Measurements from ENCODE around the gene SORCS3. TPM values are rescaled to one million over a fixed set of nuclear protein-coding genes. Genes with fewer than 3 reads are reported as not detected.

The SORCS3 gene
- total RNA-seq, 3 donors from 2014 or later = 0.60 TPM; not detected in 2

DNA sequence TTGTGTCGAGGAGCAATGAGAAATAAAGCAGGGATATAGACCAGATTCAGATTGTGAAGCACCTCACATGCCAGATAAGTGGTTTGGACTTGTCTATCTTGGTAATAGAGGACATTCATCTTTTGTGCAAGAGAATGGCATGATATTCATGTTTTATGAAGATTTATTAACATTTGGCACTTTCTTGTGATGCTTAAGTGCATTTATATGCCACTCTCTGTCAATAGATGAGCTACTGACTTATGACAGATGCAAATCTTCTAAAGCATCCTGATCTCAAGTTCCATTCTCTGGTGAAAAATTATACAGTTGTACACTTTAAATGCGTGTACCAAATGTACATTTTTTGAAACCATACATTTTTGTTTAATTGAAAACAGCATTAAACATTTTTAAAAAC, 415.3 kb downstream of the SORCS3 start:
- intact Hi-C loops (cut with DNase I, micrococcal nuclease) = no loop called here
- Histone ChIP-seq H3K4me1 (ENCODE audit: low read depth) (no peaks in the 10 kb centered on the region), H3K9me3 (peaks cover 6% of the 10 kb centered on the region), H3K36me3 (ENCODE audit: low read depth) (no peaks in the 10 kb centered on the region), H3K4me3 (no peak overlapping the region)
- TF ChIP-seq, protein P1, sequence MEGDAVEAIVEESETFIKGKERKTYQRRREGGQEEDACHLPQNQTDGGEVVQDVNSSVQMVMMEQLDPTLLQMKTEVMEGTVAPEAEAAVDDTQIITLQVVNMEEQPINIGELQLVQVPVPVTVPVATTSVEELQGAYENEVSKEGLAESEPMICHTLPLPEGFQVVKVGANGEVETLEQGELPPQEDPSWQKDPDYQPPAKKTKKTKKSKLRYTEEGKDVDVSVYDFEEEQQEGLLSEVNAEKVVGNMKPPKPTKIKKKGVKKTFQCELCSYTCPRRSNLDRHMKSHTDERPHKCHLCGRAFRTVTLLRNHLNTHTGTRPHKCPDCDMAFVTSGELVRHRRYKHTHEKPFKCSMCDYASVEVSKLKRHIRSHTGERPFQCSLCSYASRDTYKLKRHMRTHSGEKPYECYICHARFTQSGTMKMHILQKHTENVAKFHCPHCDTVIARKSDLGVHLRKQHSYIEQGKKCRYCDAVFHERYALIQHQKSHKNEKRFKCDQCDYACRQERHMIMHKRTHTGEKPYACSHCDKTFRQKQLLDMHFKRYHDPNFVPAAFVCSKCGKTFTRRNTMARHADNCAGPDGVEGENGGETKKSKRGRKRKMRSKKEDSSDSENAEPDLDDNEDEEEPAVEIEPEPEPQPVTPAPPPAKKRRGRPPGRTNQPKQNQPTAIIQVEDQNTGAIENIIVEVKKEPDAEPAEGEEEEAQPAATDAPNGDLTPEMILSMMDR (IDR thresholded peaks at IDR 0.05) = no peak
- ATAC-seq (no peak), DNase-seq (no peak)

DNA sequence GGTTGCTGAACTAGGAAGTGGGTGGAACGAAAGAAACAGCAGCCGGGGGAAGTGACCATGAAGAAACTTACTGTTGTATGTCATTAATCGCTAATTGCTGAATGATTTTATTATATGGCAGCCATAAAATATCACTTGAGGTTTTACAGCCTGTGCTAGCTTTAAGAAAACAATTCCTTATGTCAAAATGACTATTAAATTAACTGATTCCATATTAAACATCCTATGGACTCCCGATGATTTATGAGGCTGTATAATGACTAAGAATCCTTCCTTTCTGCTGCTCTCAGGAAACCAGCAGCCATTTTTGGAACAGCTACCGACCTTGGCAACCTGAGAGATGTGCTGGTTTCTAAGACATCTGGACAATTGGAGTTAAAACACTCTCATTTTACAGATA, 421.9 kb downstream of the SORCS3 start:
- intact Hi-C loops (cut with DNase I, micrococcal nuclease) = no loop called here
- TF ChIP-seq, protein P1 (IDR thresholded peaks at IDR 0.05) = no peak
- Histone ChIP-seq H3K4me1 (ENCODE audit: low read depth) (no peaks in the 10 kb centered on the region), H3K36me3 (ENCODE audit: low read depth) (no peaks in the 10 kb centered on the region), H3K9me3 (no peaks in the 10 kb centered on the region), H3K4me3 (no peak overlapping the region)
- ATAC-seq = no peak
- no peak for DNase-seq

DNA sequence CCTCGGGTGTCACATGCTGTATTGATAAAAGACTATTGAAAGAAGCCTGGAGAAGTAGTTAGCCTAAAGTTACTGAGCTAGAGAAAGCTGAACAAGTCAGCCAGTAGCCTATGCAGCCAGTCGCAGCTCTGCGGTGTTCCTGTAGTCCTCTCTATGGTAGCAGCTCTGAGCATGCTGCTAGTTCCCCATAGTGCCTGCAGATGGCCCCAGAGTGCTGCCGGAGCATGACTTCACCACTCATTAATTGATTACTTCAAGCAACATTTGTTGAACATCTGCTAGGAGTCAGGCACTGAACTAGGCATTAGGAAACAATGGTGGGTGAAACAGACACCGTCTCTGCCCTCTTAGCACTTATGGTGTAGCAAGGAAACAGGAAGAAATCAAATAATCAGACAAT, 422.7 kb downstream of the SORCS3 start:
- H3K36me3 ChIP-seq (ENCODE audit: low read depth) = no peaks in the 10 kb centered on the region
- TF ChIP-seq, protein P1 (IDR thresholded peaks at IDR 0.05) = peak; percentile 35
- H3K4me1 ChIP-seq (ENCODE audit: low read depth) = no peaks in the 10 kb centered on the region
- no peaks in the 10 kb centered on the region for H3K9me3 ChIP-seq
- intact Hi-C loops (cut with DNase I, micrococcal nuclease) = no loop called here
- ATAC-seq (peak; percentile 76), DNase-seq (peak in 2 of 3 donors; percentile 48 to 59)
- no peak overlapping the region for H3K4me3 ChIP-seq

DNA sequence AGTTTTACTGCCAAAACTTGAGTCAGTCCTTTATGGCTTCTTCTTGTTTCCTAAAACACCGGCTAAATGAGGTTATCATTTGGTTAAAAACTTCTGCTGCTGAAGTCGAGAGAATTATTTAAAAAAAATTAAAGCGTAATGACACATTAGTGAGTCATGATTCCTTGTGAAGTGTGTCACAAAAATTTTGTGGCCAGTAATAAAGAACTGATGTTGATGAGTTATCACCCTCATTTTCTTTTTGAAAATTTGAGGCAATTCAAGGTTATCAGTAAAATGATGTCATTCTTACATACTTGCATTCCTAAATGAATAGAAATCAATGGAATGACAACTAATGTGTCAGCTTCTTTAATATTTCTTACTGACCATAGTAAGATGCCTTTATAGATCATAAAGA, 427.4 kb downstream of the SORCS3 start:
- ATAC-seq = no peak
- TF ChIP-seq, protein P1 (IDR thresholded peaks at IDR 0.05) = no peak
- intact Hi-C loops (cut with DNase I, micrococcal nuclease) = no loop called here

DNA sequence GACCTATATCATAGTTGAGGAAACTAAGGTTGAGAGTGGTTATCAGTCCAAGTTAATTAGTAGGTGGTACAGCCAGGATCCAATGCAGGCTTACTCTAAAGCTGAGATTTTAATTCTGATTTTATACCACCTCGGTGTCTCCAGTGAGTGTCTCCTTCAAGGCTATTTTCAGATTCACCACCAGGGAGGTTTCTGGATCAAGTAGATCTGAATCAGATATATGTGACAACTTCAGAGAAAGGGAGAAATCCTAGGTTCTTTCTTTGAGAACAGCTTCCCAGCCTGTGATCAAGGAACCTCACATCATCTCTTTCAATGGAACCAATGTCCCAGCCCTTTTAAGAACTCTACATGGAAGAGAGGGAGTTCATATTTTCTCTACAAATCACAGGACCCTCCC, 429.2 kb downstream of the SORCS3 start:
- ATAC-seq (no peak), DNase-seq (no peak)
- intact Hi-C loops (cut with DNase I, micrococcal nuclease) = no loop called here
- no peaks in the 10 kb centered on the region for H3K36me3 ChIP-seq (ENCODE audit: low read depth)
- no peak overlapping the region for H3K4me3 ChIP-seq
- H3K4me1 ChIP-seq (ENCODE audit: low read depth) = no peaks in the 10 kb centered on the region
- H3K9me3 ChIP-seq = no peaks in the 10 kb centered on the region
- TF ChIP-seq, protein P1 (IDR thresholded peaks at IDR 0.05) = no peak

More for the DNA sequence above, 427.4 kb downstream of the SORCS3 start:
- no peaks in the 10 kb centered on the region for H3K4me1 ChIP-seq (ENCODE audit: low read depth)
- DNase-seq = no peak
- no peaks in the 10 kb centered on the region for H3K9me3 ChIP-seq
- H3K36me3 ChIP-seq (ENCODE audit: low read depth) = no peaks in the 10 kb centered on the region
- no peak overlapping the region for H3K4me3 ChIP-seq

DNA sequence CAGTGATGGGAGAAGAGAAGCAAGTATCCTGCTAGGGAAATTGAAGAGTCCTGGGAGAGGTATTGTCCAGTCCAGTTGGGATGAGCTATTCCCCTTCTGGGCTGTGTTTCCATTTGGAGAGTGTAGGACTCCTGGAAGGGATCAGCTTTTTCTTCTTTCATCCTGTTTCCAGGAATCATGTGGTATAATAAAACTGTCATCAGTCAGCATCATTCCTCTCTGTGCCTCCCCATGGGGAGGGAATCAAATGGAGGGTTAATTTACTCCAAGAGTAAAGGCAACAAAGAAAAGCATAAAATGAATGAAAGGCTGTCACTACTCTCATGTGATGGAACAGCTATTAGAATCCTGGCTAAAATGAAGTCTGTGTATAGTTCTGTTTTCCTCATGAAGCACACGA, 429.9 kb downstream of the SORCS3 start:
- Histone ChIP-seq H3K9me3 (no peaks in the 10 kb centered on the region), H3K36me3 (ENCODE audit: low read depth) (no peaks in the 10 kb centered on the region), H3K4me3 (no peak overlapping the region), H3K4me1 (ENCODE audit: low read depth) (no peaks in the 10 kb centered on the region)
- intact Hi-C loops (cut with DNase I, micrococcal nuclease) = no loop called here
- ATAC-seq (no peak), DNase-seq (no peak)
- TF ChIP-seq, protein P1 (IDR thresholded peaks at IDR 0.05) = no peak
